Suppressor macrophage treated with lipopolysaccharide for 1 hour (primary cell): Measurements from ENCODE around the gene SCYL1.
A peak's percentile ranks its signal among the peaks of the same experiment; 100 is the strongest.

Experiments used
- DNase-seq, 3 donors: peaks; one replicate each; pipeline ENCODE4 v3.0.0-alpha.2; 2020 to 2022

Gene SCYL1

DNA sequence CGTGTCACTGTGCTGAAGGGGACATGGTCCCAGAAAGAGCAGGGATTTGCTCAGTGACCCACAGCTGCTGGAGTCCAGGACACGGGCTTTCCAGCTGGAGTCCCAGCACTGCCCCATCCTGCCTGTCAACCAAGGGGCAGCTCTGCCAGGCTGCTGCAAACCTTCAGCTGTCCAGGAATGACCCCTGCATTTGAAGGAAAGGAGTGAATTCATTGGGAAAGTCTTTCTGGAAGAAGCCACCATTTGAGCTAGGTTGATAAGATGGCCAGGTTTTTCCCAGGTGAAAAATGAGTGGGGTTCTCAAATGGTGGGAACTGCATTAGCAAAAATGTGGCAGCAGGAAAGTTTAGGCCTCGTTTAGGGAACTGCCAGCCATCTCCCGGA, 61.4 kb downstream of the SCYL1 start:
- DNase-seq, result no peak

DNA sequence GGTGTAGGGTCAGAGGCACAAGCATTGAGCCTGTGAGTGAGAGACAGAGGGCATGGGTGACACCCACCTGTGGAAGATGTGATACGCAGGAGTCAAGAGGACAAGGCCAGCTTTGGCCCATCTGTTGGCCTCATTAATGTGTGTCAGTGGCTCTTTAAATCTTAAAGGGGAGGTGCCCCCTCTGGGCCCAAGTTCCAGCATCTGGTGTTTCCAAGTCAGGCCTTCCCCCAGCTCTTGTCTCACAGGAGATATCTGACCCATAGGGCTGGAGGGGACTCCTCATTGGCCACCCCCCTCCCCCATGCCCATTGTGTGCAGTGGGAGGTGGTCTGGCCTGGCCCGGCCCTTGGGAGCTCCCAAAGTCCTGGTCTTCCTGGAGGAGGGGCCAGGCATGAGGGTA, 61.8 kb downstream of the SCYL1 start:
- DNase-seq, result peak in 2 of 3 donors; percentile 49 to 50
